ENCODE measurements around the gene ACVR1.

ACVR1 gene

DNA sequence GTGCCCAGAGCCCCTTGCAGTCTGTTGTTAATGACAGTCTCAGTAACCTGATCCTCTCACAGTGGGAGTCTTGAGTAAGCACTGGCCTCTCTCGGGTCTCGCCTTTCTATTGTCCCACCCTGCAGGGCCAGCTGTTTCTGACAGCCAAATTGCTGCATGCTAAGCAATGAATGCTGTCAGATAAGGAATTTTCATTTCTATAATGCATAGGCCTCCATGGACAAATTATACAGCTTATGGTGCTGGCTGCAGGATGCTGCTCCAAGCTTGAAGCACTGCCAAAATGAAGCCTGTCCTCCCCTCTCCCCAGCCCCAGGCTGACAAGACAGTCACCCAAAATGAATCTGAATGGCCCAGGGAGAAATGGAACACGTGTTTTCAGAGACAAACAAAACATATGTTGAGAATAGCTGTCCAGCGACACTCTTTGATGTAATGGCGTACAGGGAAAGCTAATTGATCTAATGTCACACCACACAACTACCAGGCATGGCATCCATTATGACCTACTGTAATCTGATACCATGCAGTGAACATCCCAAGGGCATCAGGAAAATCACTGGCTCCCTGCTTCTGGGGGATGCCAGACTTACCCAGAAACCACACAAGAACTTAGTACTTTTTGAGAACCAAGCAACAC is 36.8 kb downstream of the ACVR1 start:
- no peak overlapping the region for H3K4me3 ChIP-seq (ENCODE audit: low read depth in 1 of 2, low read length in 2 of 2)
- no peaks in the 10 kb centered on the region for H3K36me3 ChIP-seq (ENCODE audit: insufficient read depth, low read length)
- H3K9me3 ChIP-seq (ENCODE audit: insufficient read depth, low read length, severe bottlenecking) = no peaks in the 10 kb centered on the region
- no peaks in the 10 kb centered on the region for H4K20me1 ChIP-seq (ENCODE audit: insufficient read depth, low read length)
- DNase-seq (no peak), ATAC-seq (ENCODE audit: insufficient read depth, low read depth) (no peak)
- H2AFZ ChIP-seq (ENCODE audit: low read depth, low read length) = no peak overlapping the region
- TF ChIP-seq EZH2 (IDR thresholded peaks at IDR 0.05; ENCODE audit: borderline replicate concordance, low read depth, low read length, severe bottlenecking) = no peak
- TF ChIP-seq, protein P1, sequence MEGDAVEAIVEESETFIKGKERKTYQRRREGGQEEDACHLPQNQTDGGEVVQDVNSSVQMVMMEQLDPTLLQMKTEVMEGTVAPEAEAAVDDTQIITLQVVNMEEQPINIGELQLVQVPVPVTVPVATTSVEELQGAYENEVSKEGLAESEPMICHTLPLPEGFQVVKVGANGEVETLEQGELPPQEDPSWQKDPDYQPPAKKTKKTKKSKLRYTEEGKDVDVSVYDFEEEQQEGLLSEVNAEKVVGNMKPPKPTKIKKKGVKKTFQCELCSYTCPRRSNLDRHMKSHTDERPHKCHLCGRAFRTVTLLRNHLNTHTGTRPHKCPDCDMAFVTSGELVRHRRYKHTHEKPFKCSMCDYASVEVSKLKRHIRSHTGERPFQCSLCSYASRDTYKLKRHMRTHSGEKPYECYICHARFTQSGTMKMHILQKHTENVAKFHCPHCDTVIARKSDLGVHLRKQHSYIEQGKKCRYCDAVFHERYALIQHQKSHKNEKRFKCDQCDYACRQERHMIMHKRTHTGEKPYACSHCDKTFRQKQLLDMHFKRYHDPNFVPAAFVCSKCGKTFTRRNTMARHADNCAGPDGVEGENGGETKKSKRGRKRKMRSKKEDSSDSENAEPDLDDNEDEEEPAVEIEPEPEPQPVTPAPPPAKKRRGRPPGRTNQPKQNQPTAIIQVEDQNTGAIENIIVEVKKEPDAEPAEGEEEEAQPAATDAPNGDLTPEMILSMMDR (IDR thresholded peaks at IDR 0.05; ENCODE audit: borderline replicate concordance, extremely low read depth, low read length, poor library complexity, severe bottlenecking) = no peak
- H3K27ac ChIP-seq (ENCODE audit: low read length) = no peak overlapping the region
- H3K79me2 ChIP-seq (ENCODE audit: insufficient read depth, low read length) = no peaks in the 10 kb centered on the region
- H3K4me1 ChIP-seq (ENCODE audit: insufficient read depth, low read length) = no peaks in the 10 kb centered on the region
- H3K27me3 ChIP-seq (ENCODE audit: insufficient read depth, low read length, poor library complexity) = no peaks in the 10 kb centered on the region
- H3K4me2 ChIP-seq (ENCODE audit: insufficient read depth, low read length) = no peak overlapping the region
- no peak overlapping the region for H3K9ac ChIP-seq (ENCODE audit: low read depth, low read length)

DNA sequence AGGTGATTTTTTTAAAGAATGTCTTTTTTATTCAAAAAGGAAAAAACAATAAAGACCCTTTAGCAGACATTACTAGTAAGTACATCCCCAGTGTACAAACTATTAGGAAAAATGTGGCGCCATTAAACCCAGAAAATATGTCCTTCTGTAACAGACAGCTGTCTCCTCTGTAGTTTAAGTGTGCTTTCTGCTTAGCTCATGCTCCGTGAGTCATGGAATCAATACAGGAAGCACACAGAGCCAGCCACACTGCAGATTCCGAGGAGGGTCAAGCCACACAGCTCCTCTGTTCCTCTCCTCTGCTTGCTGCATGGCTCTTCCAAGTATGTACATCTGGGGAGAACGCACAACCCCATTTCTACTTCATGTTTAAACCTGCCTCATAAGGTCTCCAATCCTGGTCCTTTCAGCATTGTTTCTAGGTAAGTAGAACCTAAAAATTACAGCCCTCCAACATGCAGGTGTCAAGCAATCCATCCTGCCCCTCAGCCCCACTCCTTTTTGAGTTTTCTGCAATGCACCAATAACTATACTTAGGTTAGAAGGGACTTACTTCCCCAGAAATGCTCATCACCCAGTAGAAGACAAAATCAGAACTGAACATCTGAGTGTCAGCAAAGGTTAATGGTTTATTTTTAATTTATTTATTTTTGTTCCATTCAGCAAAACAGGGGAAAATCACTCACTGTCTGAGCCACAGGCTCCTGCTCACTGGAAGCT is 37.5 kb downstream of the ACVR1 start:
- DNase-seq (no peak), ATAC-seq (ENCODE audit: insufficient read depth, low read depth) (no peak)
- H3K4me1 ChIP-seq (ENCODE audit: insufficient read depth, low read length) = no peaks in the 10 kb centered on the region
- H3K79me2 ChIP-seq (ENCODE audit: insufficient read depth, low read length) = no peaks in the 10 kb centered on the region
- H3K4me2 ChIP-seq (ENCODE audit: insufficient read depth, low read length) = no peak overlapping the region
- H3K36me3 ChIP-seq (ENCODE audit: insufficient read depth, low read length) = no peaks in the 10 kb centered on the region
- no peak overlapping the region for H3K9ac ChIP-seq (ENCODE audit: low read depth, low read length)
- H3K27ac ChIP-seq (ENCODE audit: low read length) = no peak overlapping the region
- TF ChIP-seq, protein P1 (IDR thresholded peaks at IDR 0.05; ENCODE audit: borderline replicate concordance, extremely low read depth, low read length, poor library complexity, severe bottlenecking) = no peak
- no peak for TF ChIP-seq EZH2 (IDR thresholded peaks at IDR 0.05; ENCODE audit: borderline replicate concordance, low read depth, low read length, severe bottlenecking)
- H3K9me3 ChIP-seq (ENCODE audit: insufficient read depth, low read length, severe bottlenecking) = no peaks in the 10 kb centered on the region
- H3K27me3 ChIP-seq (ENCODE audit: insufficient read depth, low read length, poor library complexity) = no peaks in the 10 kb centered on the region
- H2AFZ ChIP-seq (ENCODE audit: low read depth, low read length) = no peak overlapping the region
- H4K20me1 ChIP-seq (ENCODE audit: insufficient read depth, low read length) = no peaks in the 10 kb centered on the region
- no peak overlapping the region for H3K4me3 ChIP-seq (ENCODE audit: low read depth in 1 of 2, low read length in 2 of 2)

DNA sequence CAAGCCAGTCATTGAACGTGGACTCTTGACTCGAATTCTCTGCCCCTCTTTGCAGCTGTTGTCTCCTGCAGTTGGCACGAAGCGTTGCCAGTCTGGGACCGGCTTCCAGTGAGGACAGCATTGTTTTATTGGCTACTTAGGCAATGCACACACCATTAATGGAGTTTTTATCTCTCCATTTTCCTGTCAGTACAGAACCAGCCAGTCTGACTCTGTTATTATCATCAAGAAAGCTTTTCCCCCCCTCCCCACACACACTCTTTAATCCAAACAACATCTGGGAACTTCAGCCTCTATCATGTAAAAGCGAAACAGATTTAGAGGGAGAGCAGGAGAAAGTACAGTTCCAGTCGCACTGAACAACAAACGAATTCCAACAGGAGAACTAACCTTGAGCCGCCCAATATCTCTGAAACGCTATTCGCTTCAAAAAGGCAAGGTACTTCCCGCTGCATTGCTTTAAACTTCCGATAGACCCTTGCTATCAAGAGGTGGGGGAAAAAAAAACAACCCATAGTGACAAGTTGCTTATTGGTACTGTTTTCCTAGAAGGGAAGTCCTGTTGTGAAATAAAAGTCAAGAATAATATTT is 38.2 kb downstream of the ACVR1 start:
- Histone ChIP-seq H2AFZ (ENCODE audit: low read depth, low read length) (no peak overlapping the region), H3K27ac (ENCODE audit: low read length) (no peak overlapping the region), H3K36me3 (ENCODE audit: insufficient read depth, low read length) (no peaks in the 10 kb centered on the region), H3K4me3 (ENCODE audit: low read depth in 1 of 2, low read length in 2 of 2) (no peak overlapping the region), H3K27me3 (ENCODE audit: insufficient read depth, low read length, poor library complexity) (peaks cover 3% of the 10 kb centered on the region), H3K79me2 (ENCODE audit: insufficient read depth, low read length) (no peaks in the 10 kb centered on the region), H3K9ac (ENCODE audit: low read depth, low read length) (no peak overlapping the region), H4K20me1 (ENCODE audit: insufficient read depth, low read length) (no peaks in the 10 kb centered on the region; the same call in 1 of the 2 replicates), H3K4me2 (ENCODE audit: insufficient read depth, low read length) (no peak overlapping the region), H3K4me1 (ENCODE audit: insufficient read depth, low read length) (no peaks in the 10 kb centered on the region), H3K9me3 (ENCODE audit: insufficient read depth, low read length, severe bottlenecking) (no peaks in the 10 kb centered on the region)
- TF ChIP-seq EZH2 (IDR thresholded peaks at IDR 0.05; ENCODE audit: borderline replicate concordance, low read depth, low read length, severe bottlenecking) = no peak
- TF ChIP-seq, protein P1 (IDR thresholded peaks at IDR 0.05; ENCODE audit: borderline replicate concordance, extremely low read depth, low read length, poor library complexity, severe bottlenecking) = no peak
- no peak for ATAC-seq (ENCODE audit: insufficient read depth, low read depth)
- no peak for DNase-seq
